ENCODE data around the gene RNU5D-1. TPM values are rescaled to one million over a fixed set of nuclear protein-coding genes. Genes with fewer than 3 reads are reported as not detected.

Gene RNU5D-1
- total and polyA plus RNA-seq, 2 of the 13 experiments (the other 11 are each of a cell fraction or from before 2014, with no cell fraction given) = 165 TPM; not detected in 1

- TF ChIP-seq ASH2L (IDR thresholded peaks at IDR 0.05; ENCODE audit: insufficient read length, low read depth, low read length) = peak; percentile 37
- no peak for TF ChIP-seq ZSCAN22 (CRISPR knock-in tag; IDR thresholded peaks at IDR 0.05)
- TF ChIP-seq MXD4 (CRISPR knock-in tag; IDR thresholded peaks at IDR 0.05) = peak; percentile 47; the same call in 1 of the 2 replicates
- peak; percentile 82; the same call in 1 of the 2 replicates for TF ChIP-seq PPARG (CRISPR knock-in tag; conservative IDR thresholded peaks at IDR 0.05)
- no peak for TF ChIP-seq HDAC1 (CRISPR knock-in tag; IDR thresholded peaks at IDR 0.05)
- TF ChIP-seq FOXJ3 (CRISPR knock-in tag; IDR thresholded peaks at IDR 0.05; ENCODE audit: borderline replicate concordance) = peak; percentile 8; the same call in 1 of the 2 replicates
- TF ChIP-seq KDM5A (IDR thresholded peaks at IDR 0.05; ENCODE audit: borderline replicate concordance, low read length) = no peak
- TF ChIP-seq, protein P1, sequence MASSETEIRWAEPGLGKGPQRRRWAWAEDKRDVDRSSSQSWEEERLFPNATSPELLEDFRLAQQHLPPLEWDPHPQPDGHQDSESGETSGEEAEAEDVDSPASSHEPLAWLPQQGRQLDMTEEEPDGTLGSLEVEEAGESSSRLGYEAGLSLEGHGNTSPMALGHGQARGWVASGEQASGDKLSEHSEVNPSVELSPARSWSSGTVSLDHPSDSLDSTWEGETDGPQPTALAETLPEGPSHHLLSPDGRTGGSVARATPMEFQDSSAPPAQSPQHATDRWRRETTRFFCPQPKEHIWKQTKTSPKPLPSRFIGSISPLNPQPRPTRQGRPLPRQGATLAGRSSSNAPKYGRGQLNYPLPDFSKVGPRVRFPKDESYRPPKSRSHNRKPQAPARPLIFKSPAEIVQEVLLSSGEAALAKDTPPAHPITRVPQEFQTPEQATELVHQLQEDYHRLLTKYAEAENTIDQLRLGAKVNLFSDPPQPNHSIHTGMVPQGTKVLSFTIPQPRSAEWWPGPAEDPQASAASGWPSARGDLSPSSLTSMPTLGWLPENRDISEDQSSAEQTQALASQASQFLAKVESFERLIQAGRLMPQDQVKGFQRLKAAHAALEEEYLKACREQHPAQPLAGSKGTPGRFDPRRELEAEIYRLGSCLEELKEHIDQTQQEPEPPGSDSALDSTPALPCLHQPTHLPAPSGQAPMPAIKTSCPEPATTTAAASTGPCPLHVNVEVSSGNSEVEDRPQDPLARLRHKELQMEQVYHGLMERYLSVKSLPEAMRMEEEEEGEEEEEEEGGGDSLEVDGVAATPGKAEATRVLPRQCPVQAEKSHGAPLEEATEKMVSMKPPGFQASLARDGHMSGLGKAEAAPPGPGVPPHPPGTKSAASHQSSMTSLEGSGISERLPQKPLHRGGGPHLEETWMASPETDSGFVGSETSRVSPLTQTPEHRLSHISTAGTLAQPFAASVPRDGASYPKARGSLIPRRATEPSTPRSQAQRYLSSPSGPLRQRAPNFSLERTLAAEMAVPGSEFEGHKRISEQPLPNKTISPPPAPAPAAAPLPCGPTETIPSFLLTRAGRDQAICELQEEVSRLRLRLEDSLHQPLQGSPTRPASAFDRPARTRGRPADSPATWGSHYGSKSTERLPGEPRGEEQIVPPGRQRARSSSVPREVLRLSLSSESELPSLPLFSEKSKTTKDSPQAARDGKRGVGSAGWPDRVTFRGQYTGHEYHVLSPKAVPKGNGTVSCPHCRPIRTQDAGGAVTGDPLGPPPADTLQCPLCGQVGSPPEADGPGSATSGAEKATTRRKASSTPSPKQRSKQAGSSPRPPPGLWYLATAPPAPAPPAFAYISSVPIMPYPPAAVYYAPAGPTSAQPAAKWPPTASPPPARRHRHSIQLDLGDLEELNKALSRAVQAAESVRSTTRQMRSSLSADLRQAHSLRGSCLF (CRISPR knock-in tag; IDR thresholded peaks at IDR 0.05; ENCODE audit: borderline replicate concordance) = no peak
- TF ChIP-seq ZNF839 (CRISPR knock-in tag; IDR thresholded peaks at IDR 0.05; ENCODE audit: borderline replicate concordance) = no peak
- TF ChIP-seq ZNF407 (CRISPR knock-in tag; IDR thresholded peaks at IDR 0.05; ENCODE audit: not compliant biosample characterization) = no peak
- TF ChIP-seq CHD4 (IDR thresholded peaks at IDR 0.05; ENCODE audit: borderline replicate concordance, low read length) = no peak
- TF ChIP-seq ARID3A (IDR thresholded peaks at IDR 0.05; ENCODE audit: low read depth, low read length) = peak; percentile 10; the same call in 1 of the 2 replicates
These were observed 9.2 kb downstream of the RNU5D-1 start (continued) for GRCh38 chr1:44721485-44722361.

Measured in HepG2 (cell line).